Epidermal melanocyte (primary cell): ENCODE results near the gene CPNE5.
"Not testable (repeated sequence)": the region's sequence is repeated elsewhere in the genome, so short reads cannot be mapped to it uniquely, and the experiment has no call there.

ENCODE experiments used
- DNase-seq: peaks from one replicate; pipeline ENCODE4 v3.0.0; 2011; ENCODE audit warnings: low spot score; ENCODE audit not compliant: insufficient read length

CPNE5 gene

DNA sequence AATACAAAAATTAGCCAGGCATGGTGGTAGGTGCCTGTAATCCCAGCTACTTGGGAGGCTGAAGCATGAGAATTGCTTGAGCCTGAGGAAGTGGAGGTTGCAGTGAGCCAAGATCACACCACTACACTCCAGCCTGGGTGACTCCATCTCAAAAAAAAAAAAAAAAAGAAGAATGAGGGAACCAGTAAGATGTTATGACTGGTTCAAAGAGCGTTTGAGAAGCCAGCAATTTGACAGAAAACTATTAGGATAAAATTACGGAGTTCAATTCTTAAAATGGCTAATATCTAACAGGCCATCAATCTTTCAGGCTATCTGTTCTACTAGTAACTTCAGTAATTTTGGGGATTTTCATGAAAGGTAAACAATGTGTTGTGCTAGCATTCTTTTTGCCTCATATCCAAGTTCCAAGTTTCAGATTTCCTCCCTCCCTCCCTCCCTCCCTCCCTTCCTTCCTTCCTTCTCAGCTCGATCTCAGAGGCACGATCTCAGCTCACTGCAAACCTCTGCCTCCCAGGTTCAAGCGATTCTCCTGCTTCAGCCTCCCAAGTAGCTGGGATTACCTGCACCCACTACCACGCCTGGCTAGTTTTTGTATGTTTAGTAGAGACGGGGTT lies 134.2 kb downstream of the CPNE5 start:
- DNase-seq, result not testable (repeated sequence)

DNA sequence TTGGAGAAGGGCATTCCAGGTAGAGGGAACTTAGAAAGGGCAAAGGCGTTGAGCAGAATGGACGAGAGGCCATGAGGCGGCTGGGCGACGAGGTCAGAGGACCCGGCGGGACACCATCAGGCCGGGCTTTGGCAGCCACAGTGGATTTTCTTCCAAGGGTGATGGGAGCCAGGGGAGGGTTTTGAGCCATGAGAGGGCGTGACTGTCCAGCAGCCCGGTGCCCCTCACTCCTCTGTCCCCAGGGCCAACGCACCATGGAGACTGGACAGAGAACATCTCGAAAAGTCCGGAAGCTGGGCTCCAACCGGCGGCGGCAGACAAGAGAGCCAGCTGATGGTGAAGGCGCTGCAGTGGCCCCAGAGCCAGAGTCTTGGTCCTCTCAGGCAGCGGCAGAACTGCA lies 135.3 kb downstream of the CPNE5 start:
- no peak for DNase-seq

DNA sequence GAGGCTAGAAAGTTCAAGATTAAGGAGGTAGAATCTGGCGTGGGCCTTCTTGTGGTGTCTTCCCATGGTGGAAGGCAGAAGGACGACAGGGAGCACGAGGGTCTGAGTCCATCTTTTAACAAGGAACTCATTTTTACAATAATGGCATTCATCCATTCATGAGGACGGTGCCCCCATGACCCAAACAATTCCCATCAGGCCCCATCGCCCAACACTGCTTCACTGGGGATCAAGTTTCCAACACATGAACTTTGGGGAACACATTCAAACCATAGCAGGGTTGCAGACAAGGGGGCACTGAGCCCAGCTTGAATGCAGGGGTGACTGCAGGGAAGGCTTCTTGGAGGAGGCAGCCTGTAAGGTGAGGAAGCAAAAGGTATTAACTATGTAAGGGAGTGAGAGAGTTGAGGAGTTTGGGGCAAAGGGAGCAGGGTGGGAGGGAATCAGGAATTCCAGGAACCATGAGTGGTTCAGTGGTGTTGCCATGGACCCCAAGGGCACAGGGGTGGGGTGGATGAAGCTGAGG lies 136.1 kb downstream of the CPNE5 start:
- DNase-seq, result no peak

DNA sequence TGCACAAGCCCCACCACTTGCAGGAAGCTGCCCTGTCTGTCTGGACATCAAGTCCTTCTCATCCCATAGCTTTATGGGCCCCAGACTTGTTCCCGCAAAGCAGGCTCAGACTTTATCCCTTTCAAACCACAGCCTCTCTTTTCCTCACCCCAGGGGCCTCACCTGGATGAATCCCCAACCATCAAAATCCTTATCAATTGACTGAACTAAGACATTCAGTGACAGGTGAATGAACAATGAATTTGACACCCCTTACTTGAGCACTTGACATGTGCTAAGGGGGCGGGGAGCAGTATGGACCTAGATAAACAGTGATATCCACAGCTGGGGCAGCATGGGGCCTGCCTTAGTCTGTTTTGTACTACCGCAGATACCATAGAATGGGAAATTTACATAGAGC lies 136.6 kb downstream of the CPNE5 start:
- no peak for DNase-seq

DNA sequence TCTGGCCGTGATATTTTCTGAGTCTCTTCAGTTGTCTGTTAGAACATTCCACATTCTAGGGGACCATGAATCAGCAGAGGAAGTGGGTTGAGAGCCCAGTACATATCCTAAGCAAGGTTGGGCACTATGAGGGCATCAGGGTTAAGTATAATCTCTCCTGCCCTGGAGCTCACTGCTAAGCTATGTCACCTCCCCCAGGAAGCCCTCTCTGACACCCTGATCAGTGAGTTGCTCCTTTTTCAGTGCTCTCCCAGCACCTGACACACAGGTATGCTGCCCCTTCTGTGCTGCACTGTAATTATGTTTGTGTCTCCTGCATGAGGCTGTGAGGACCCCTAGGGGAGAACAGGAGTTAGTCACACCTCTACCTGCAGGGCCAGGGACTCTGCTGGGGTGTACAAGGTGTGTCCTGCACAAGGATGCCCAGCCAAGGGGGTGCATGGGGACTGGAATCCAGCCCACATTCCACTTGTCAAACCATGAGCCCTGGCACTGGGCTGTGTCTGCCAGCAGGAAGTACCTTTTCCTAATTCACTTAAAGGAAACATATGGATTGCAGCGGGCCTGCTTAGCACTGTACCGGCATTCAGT lies 137.7 kb downstream of the CPNE5 start:
- DNase-seq, result no peak

DNA sequence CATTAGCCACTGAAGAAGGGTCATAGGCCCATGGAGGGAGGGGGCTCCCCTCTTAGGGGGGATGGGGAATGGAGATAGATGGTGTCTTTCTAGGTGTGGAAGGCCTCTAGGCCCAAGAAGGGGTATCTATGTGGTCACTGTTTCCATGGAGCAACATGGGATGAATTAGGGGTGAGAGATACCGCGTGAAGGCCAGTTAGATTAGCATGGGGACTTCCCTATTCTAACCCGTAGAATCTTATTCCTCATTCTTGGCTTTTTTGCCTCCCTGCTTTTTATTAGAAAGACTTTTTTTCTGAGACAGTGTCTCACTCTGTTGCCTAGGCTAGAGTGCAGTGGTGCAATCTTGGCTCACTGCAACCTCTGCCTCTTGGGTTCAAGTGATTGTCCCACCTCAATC lies 138.4 kb downstream of the CPNE5 start:
- no peak for DNase-seq

DNA sequence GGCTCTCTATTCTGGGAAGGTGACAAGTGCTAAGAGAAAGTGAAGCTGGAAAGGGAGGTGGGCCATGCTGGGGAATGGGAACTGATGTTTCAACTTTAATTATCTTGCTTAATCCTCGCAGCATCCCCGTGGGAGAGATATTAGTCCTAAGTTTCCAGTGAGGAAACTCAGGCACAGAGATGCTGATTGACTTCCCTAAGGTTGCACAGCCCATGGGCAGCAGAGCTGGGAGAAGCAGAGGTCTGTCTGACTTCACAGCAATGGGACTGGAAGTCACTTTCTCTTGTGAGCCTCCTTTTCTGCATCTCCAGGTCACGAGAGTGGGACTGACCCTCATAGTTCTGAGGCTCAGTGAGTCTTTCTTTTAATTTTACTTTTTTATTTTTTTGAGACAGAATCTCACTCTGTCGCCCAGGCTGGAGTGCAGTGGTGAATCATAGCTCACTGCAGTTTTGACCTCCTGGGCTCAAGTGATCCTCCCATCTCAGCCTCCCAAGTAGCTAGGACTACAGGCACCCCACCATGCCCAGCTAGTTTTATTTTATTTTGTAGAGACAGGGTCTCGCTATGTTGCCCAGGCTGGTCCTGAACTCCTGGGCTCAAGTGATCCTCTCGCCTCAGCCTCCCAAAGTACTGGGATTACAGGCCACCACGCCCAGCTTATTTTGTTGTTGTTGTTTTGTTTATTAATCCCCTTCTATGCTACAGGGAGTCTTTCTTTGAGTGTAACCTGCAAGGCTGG lies 139.0 kb downstream of the CPNE5 start:
- DNase-seq, result no peak

DNA sequence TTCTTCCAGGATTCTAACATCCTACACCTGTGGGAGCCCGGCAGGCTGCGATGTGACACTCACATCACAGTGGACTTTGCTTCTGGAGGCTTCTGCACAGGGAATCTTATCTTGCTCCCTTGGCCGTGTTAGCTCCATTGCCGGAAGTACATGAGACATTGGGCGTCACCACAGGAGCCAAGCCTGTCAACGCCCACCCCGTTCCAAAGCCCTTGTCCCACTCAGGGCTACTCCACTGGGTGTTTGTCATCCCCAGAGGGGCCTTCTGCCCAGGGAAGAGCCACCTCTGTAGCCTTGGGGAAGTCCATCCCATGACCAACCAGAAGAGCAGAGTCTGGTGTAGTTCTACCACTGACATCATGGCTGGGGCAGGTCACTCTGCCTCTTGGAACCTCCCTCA lies 139.9 kb downstream of the CPNE5 start:
- no peak for DNase-seq

DNA sequence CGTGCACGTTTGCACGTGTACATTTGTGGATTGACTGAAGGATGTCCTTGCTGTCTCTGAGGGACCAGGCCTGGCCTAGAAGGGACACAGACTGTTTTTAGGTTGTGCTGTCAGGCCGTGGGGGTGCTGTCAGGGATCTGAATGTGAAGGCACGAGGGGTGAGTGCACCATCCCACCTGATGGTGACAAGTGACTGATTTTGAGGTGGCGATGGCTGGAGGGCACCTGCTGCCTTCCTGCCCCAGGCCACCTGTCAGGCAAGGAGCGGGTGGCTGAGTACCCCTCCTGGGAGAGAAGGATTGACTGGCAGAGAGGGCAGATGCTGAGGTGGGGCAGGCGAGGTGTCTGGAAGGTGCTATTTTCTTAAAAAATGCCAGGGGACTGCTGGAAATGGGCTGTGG lies 140.4 kb downstream of the CPNE5 start:
- no peak for DNase-seq

DNA sequence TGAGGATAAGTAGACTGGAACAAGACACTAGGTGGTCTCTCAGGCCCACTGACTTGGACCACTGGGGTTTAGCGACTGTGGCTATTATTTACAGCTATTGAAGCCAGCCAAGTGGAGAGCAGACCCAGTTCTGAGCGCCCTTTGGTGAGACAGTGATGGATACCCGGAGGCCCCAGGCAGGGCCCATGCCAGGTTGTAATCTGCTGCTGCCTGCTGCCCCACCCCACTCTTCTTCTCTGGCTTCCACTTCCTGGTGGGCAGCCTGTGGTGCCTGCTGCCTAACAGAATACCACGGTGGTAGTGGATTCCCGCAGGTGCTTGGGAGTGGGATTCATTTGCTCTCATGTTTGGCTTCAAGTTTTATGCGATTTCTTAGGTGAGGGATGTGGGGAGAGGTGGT lies 141.0 kb downstream of the CPNE5 start:
- no peak for DNase-seq

DNA sequence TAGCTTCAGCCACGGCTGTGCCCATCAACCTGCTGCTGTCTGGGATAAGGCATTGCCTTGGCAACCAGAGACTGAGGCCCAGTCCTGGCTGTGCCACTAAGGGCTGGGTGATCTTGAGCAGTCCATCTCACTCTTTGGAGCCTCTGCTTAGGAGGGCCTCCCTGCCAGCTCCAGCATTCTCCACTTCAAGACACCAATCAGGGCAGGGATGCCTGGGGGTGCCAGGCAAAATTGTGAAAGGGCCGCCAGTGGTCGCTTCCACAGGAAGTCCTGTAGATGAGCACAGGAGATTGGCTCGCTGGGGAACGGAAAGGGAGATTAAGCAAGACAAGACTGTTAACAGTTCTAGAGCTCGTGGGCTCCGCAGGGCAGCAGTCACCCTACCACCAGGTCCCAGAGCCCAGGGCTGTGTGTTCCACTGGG lies 141.8 kb downstream of the CPNE5 start, which contains the start of gene RAB44:
TSS of gene RAB44 (plus strand) at position 346 of the 423 bp plus-strand sequence. CDS start 6,410 bp downstream, outside the sequence.
- DNase-seq, result no peak

DNA sequence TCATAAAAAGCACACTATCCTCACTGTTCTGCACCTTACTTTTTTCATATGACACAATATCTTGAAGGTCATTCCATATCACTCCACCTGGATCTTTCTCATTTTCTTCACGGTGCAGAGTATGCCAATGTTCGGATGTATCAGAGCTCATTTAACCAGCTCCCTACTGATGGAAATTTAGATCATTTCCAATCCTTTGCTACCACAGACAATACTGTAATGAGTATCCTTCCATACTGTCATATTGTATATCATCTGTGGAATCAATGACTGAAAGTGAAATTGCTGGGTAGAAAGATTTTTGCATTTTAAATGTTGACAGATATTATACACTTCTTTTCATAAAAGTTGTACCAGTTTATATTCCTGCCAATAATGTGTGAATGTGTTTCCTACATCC lies 143.8 kb downstream of the CPNE5 start:
- no peak for DNase-seq

DNA sequence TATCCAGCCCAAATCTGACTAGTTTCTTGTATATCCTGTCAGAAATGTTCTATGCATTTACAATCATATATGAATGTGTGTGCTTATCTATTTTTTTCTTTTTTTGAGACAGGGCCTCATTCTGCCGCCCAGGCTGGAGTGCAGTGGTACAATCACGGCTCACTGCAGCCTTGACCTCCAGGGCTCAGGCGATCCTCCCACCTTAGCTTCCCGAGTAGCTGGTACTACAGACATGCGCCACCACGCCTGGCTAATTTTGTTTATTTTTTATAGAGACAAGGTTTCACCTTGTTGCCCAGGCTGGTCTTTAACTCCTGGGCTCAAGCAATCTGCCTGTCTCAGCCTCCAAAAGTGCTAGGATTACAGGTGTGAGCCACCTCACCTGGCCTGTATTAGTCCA lies 144.6 kb downstream of the CPNE5 start:
- DNase-seq, result no peak

DNA sequence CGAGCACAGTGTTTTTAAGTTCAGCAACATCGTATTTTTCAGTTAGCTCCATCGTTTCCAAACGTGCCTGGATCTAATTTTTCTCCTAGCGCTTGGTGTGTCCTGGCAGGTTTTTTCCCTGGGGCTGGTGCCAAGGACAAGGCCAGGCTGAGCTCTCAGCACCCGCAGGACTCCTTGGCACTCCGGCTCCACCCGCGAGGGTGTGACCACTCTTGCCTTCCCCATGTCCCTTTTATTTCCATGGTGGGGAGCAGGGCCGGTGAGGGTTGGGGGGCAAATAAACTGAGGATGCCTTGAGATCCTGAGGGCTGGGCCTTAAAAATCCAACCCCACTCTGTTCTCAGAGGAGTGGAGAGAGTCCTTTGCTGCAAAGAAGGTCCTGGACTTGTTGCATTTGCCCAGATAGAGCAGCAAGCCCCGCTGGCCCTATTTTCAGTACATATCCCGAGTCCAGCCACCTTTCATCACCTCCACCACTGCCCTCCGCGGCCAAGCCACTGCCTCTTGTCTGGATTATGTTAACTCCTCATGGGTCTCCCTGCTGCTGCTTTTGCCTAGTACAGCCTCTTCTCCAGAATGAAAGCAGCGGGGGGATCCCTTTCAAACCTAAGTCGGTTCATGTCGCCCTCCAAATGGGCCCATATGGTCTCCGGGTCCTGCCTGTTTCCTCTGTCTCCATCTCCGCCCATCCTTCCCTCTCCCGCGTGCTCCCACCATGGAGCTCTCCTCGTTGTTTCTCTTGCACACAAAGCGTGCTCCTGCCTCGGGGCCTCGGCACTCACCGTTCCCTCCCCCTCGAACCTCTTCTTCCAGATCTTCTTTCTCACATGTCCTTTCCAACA lies 146.2 kb downstream of the CPNE5 start:
- no peak for DNase-seq

DNA sequence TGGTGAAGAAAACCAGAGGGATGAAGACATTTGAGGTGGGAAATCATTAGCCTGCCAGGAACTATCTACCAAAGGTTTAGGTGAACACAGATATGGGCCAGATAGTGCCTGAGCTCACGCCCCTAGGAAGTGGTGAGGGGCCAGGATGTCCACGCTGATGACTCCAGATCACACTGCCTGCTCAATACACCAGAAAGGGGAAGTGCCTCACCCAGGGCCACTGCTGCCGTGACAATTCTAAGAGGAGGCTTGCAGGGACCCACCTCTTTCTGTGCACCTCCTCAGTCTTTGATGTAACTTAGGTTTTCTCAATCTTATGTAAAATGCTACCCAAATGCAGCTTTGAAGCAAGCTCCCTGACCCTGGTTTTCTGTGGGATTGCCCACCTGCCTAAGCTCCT lies 147.0 kb downstream of the CPNE5 start:
- no peak for DNase-seq

DNA sequence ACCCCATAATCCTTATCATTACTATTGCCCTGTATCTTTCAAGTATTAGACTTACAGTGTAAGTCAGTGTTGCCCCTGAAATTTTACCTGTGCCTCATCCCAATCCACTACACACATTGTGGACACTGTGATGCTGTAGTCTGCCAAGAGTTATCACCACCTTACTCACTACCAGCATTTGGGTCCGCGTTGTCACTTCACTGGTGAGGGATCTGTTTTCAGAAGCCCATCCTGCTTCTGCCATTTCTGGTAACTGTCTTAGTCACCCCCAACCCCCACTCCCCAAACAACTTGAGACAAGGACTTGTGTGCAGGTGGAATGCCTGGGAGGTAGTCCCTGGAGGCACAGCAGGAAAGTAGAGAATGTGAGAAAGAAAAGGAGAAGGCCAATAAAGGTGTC lies 147.6 kb downstream of the CPNE5 start:
- DNase-seq, result no peak

DNA sequence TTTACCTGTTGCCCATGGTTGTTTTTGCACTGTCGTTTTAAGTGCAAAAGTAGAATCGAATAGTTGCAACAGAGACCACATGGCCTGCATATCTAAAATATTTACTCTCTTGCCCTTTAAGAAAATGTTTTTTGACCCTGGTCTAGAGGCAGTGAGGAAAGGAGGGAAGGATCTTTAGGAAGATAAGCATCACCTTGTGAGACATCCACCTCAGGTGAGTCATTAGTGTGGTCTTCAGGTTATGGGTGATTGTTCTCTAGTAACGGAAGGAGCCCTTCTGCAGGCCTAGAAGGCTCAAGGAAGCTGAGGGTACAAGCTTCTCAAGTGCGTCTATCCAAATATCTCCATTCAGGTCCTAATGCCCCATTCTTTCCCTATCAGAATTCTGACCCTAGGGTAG lies 148.2 kb downstream of the CPNE5 start:
- DNase-seq, result no peak
